Adrenal gland (tissue), 5 donors: ENCODE measurements around the gene SERAC1.

Experiments used
- POLR2A ChIP-seq, 2 donors: fragments of 450-650 bp; IDR thresholded peaks; one replicate each; pipeline ENCODE4 v1.6.1; 2017; ENCODE audit warnings: antibody characterized with exemption in 2 of 2, mild to moderate bottlenecking in 2 of 2, moderate library complexity in 1 of 2
- TF ChIP-seq, protein P1 (sequence below), 6 experiments: fragments of 450-650 bp in 4 of 6; fragments of 200-600 bp in 2 of 6; sonication (generic) in 1 of 6; IDR thresholded peaks; 1 replicate in 5 of 6; 2 replicates in 1 of 6; pipeline versions ENCODE4 v1.5.1 to v1.8.0; 2016 to 2021; ENCODE audit warnings: antibody characterized with exemption in 6 of 6, mild to moderate bottlenecking in 2 of 6, moderate library complexity in 1 of 6
- donor health status: DM: no; HTN: no; CAD: no.

- TF ChIP-seq, protein P1, sequence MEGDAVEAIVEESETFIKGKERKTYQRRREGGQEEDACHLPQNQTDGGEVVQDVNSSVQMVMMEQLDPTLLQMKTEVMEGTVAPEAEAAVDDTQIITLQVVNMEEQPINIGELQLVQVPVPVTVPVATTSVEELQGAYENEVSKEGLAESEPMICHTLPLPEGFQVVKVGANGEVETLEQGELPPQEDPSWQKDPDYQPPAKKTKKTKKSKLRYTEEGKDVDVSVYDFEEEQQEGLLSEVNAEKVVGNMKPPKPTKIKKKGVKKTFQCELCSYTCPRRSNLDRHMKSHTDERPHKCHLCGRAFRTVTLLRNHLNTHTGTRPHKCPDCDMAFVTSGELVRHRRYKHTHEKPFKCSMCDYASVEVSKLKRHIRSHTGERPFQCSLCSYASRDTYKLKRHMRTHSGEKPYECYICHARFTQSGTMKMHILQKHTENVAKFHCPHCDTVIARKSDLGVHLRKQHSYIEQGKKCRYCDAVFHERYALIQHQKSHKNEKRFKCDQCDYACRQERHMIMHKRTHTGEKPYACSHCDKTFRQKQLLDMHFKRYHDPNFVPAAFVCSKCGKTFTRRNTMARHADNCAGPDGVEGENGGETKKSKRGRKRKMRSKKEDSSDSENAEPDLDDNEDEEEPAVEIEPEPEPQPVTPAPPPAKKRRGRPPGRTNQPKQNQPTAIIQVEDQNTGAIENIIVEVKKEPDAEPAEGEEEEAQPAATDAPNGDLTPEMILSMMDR (IDR thresholded peaks at IDR 0.05): no peak
- TF ChIP-seq POLR2A (IDR thresholded peaks at IDR 0.05): no peak
Observed at GRCh38 chr6:158194487-158195280, 26.6 kb upstream of the SERAC1 start.
